GM18858 (cell line): Measurements from ENCODE around the gene TCP10L.
"Not testable (repeated sequence)": the region's sequence is repeated elsewhere in the genome, so short reads cannot be mapped to it uniquely, and the experiment has no call there.

Source experiments
- ATAC-seq: cut with Tn5 transposase; IDR thresholded peaks from one replicate; pipeline ENCODE4 v1.9.1; 2021; ENCODE audit not compliant: unreplicated experiment

The TCP10L gene

DNA sequence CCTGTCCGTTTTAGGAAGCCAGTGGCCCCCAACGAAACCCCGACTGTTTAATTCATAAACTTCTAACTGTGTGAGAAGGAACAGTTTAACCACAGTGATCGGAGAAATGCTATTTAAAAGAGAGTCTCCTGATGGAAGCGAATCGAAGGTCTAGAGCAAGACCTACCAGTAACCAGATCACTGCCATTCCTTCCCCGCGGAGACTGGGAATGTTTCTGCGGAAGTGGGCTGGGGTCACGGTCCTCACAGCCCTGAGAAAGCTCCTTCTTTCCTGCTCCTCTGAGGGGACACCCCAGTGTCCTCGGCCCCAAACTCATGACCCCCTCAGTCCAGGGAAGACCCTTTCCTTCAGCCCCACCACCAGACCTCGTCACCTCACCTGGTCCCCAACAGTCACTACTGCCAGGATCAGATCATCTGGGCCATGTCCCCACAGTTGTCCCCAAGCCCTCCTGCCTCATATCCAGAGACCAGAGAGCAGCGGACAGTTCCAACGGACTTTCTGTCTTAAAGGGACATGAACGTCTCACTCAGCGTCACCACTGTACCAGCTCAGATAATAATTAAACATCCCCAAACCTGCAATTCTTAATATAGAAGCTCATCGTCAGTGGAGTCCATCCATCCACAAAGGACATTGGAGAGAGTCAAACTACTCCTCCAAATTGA lies at the start of gene TCP10L:
Gene TCP10L (minus strand): TSS at position 482 of the 669 bp plus-strand sequence. CDS start 1,219 bp downstream, outside the sequence.
- ATAC-seq, result no peak

DNA sequence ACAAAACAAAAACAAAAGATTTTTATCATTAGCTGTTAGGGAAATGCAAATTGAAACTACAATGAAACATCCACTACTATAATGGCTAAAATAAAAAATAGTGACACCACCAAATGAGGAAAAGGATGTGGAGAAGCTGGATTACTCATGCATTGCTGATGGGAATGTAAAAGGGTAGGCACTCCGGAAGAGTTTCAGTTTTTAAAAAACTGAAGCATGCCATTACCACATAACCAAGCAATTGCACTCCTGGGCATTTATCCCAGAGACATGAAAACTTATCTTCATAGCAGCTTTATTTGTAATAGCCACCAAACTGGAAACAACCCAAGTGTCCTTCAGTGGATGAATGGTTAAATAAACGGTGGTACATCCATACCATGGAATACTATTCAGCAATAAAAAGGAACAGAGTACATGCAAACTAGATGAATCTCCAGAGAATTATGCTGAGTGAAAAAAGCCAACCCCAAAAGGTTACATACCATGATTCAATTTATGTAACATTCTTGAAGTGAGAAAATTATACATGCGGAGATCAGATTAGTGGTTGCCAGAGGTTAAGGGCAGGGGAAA lies 41.4 kb upstream of the TCP10L start:
- no peak for ATAC-seq

- ATAC-seq, result not testable (repeated sequence)
Measured at GRCh38 chr21:32618218-32618617, 32.9 kb upstream of the TCP10L start.

DNA sequence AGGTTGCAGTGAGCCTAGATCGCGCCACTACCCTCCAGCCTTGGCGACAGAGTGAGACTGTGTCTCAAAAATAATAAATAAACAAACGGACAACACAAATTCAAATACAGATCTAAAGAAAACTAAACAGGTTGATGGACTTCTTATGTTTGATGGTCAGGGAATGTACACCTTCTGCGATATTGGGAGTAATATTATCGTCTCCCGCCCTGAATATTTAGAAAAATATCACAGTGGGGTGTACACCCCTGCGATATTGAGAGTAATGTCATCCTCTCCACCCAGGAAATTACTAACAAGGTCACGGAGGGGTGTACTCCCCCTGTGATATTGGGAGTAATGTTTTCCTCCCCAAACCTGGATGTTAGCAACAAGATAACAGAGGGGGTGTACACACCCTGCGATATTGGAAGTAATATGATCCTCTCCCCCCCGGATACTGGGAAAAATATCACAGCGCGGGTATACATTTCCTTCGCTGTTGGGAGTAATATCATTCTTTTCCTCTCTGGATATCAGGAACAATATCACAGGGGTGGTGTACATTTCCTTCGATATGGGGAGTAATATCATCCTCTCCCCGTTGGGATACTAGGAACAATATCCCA lies 28.2 kb upstream of the TCP10L start:
- no peak for ATAC-seq

- ATAC-seq, result no peak
Measured at GRCh38 chr21:32612999-32613337, 27.6 kb upstream of the TCP10L start.

GRCh38 chr21:32612075-32612998 lies 27.0 kb upstream of the TCP10L start, which contains the start of gene CFAP298:
CFAP298 (minus strand) TSS chr21:32612377; CDS start chr21:32612243, 134 bp downstream.
- ATAC-seq, result peak; percentile 83

- ATAC-seq, result no peak
Measured at GRCh38 chr21:32611471-32611997, 26.2 kb upstream of the TCP10L start.

GRCh38 chr21:32610940-32611339 lies 25.6 kb upstream of the TCP10L start:
- not testable (repeated sequence) for ATAC-seq

GRCh38 chr21:32608851-32609250 lies 23.5 kb upstream of the TCP10L start:
- ATAC-seq, result no peak

DNA sequence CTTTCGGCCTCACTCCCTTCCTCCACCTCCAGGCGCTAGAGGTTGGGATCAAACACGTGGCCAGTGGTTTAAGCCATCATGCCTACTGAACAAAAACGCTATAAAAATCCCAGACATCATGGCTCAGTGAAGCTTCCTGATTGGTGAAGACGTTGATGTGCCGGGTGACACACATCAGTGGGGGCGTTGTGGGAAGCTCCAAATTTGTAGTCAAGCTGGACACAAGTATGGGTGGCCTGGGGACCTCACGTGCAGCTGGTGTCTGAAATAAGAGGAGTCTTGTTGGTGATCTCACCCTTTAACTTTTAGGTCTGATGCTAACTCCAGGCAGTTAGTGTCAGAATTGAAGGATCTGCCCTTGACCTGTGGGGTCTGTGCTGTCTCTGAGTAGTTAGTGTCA lies 20.1 kb upstream of the TCP10L start:
- no peak for ATAC-seq

- no peak for ATAC-seq
Measured at GRCh38 chr21:32604464-32604863, 19.1 kb upstream of the TCP10L start.

DNA sequence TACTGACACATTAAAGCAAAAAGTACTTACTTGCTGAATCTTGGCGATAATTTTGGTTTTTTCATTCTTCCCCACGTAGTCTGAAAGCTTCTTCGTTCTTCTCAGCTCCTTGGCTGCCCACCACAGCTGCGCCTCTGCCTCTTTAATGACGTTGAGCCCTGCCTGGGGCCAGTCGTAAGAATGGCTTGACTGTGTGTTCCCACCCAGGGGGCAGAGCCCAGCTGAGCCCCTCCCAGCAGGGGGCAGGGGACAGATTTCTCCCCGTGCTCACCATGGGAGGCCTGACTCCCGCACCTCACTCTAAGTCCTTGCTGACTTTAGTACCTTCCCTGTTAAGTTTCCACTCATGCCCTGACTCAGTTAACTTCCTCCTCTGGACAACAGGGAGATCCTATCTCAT lies 17.8 kb upstream of the TCP10L start:
- ATAC-seq, result no peak

DNA sequence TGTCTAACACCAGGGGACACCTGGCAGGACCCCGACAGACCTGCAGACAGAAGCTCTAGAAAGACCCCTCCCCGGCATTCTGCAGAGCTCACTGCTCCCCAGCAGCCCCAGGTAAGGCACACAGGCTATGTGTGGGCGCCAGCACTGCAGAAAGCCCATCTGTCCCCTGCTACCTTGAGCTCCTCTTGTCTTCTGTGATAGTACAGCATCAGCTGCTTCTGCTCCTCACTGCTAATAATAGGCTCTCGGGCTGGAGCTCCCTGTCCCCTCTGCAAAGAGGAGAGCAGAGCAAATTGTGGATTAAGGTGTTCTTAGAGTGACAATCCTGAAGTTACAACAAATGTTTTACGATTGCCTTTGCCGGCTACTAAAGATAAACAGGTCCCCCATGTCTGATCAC lies 16.8 kb upstream of the TCP10L start:
- ATAC-seq, result no peak

DNA sequence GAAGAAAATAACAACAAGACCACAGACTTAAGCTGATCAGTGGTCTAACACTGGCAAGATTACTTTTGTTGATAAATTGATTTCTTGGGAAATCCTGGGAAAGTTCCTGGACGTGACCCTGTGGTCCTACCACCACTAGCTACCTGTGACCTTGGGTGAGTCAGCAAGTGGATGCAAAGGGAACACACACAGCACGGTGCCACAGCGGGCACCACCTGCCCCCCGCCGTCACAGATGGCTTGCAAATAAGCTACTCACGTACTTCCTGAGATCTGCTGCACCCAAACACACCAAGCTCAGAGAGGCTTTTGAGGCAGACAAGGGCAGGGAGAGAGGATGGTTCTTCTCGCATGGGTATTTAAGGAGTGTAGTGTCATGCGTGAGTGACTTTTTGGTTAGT lies 14.2 kb upstream of the TCP10L start:
- no peak for ATAC-seq

GRCh38 chr21:32599091-32599490 lies 13.8 kb upstream of the TCP10L start:
- ATAC-seq, result no peak

DNA sequence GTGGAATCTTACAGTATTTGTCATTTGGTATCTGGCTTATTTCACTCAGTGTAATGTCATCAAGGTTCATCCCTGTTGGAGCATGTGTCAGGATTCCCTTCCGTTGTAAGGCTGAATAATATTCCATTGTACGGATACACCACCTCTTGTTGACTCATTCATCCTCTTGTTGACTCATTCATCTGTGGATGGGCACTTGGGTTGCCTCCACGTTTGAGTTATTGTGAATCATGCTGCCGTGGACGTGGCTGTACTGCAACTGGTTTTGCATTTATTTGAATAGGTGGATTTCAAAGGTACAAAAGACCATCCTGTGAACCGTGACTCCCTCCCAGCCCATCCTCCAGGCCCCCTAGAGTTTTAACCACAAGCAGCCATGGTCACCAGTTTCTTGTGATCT lies 11.9 kb upstream of the TCP10L start:
- ATAC-seq, result no peak

GRCh38 chr21:32595431-32595830 lies 10.1 kb upstream of the TCP10L start:
- ATAC-seq, result no peak

- ATAC-seq, result no peak
Measured at GRCh38 chr21:32593690-32594089, 8.4 kb upstream of the TCP10L start.

DNA sequence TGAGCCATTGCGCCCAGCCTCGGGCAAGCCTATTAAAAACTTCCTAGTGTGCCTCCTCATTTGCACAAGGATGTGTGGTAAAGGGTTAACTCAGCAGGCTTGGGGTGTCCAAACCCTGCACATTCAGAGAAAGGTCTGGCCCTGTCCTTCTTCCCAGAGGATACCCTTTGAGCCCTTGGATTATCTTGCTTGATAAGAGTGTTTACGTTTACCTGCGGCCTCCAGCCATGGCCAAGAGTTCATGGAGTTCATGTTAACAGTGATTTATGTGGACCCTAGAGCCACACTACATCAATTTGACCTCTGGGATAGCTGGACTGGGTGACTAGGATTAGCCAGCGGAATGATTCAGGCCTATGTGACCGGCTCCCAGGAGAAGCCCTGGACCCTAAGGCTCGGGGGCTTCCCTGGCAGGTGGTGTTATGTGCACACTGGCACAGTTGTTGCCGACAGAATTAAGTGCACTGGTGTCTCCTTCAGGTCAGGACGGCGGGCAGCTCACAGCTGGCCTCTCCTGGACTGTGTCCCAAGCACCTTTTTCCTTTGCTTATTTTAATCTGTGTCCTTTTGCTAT lies 7.7 kb upstream of the TCP10L start:
- ATAC-seq, result no peak

GRCh38 chr21:32590130-32590529 lies 4.8 kb upstream of the TCP10L start:
- no peak for ATAC-seq

DNA sequence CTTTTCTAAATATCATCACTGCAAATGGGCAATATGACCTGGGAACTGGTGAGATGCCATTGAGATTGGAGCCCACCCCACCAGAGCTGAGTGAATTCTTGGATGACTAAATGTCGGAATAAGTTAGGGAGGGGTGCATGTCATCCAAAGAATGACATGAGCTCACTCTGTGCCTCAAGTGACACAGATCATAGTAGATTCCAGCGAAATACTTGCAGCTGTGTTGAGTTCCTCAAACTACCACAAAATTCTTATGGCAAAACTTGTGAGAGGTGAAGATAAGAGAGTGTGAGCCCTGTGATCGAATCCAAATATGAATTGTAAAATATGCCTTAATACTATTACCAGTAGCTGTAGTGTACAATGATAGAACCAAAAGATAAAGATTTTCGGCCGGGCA lies 2.3 kb upstream of the TCP10L start:
- no peak for ATAC-seq
